Activated T-cell treated with anti-CD3 and anti-CD28 coated beads, Interleukin-2, amount 50 U/mL, for 4 hours (primary cell): ENCODE results near the gene FECH. TPM values are rescaled to one million over a fixed set of nuclear protein-coding genes. Genes with fewer than 3 reads are reported as not detected.
"Not testable (repeated sequence)": the region's sequence is repeated elsewhere in the genome, so short reads cannot be mapped to it uniquely, and the experiment has no call there.

Source experiments
- ATAC-seq, 2 donors: fragments of 200-7000 bp; cut with Tn5 transposase; one replicate each; pipeline ENCODE4 v1.10.0; 2021
- DNase-seq: peaks from one replicate; pipeline ENCODE4 v3.0.0-alpha.2; 2020
- H3K27me3 Mint-ChIP-seq: one replicate; pipeline ENCODE4 v1.8.0; 2021; ENCODE audit warnings: low read depth, mixed read lengths
- H3K36me3 Mint-ChIP-seq: one replicate; pipeline ENCODE4 v1.8.0; 2022; ENCODE audit warnings: mixed read lengths; ENCODE audit not compliant: insufficient read depth
- H3K4me1 Mint-ChIP-seq: one replicate; pipeline ENCODE4 v1.8.0; 2021; ENCODE audit warnings: low read depth, mixed read lengths
- H3K4me3 Mint-ChIP-seq: one replicate; pipeline ENCODE4 v1.8.0; 2021; ENCODE audit warnings: mild to moderate bottlenecking, moderate library complexity, mixed read lengths
- H3K9me3 Mint-ChIP-seq: one replicate; pipeline ENCODE4 v1.8.0; 2021; ENCODE audit warnings: mixed read lengths
- total RNA-seq, 3 donors: library from RNA; stranded (reverse); gene quantifications; one replicate each; pipeline ENCODE4 v1.2.1, GENCODE V29; 2021

Gene FECH
- total RNA-seq, 3 donors from 2014 or later = 14.7 to 18.7 (median 17.8) TPM

DNA sequence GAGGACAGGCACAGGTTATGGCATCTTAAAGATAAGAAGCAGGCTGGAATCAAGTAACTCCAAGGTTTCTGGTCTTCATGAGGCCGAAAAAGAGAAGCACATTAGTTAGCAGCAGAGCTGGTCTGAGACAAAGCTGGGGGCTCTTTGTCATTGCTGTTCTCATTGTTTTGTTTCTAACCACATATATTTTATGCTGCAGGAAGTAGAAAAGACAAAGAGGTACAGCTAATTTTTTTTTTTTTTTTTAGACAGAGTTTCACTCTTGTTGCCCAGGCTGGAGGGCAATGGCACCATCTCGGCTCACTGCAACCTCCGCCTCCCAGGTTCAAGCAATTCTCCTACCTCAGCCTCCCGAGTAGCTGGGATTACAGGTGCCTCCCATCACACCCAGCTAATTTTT is 6.2 kb upstream of the FECH start:
- ATAC-seq, DNase-seq, H3K36me3 Mint-ChIP-seq, H3K4me1 Mint-ChIP-seq, H3K27me3 Mint-ChIP-seq, H3K4me3 Mint-ChIP-seq, H3K9me3 Mint-ChIP-seq: not testable (repeated sequence)

DNA sequence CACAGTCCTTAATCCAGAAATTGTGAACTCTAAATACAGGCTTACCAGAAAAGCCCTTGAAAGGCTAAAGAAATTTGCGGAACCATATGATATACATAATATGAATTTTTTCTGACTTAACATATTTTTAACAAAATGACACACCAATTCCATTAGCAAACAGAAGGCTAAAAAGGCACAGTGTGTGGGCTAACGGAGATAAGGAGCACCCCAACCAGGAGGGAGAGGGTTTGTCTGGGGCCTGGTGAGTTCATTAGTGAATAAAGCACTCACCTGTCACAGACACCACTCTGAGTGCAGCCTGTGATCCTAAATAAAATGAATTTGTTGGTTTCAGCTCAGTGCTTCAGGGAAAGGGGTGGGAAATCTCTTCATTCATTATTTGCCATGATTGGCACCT is 2.7 kb upstream of the FECH start:
- no peak overlapping the region for H3K4me3 Mint-ChIP-seq
- peaks cover 23% of the 10 kb centered on the region for H3K4me1 Mint-ChIP-seq
- no peak for DNase-seq
- H3K27me3 Mint-ChIP-seq = no peaks in the 10 kb centered on the region
- H3K9me3 Mint-ChIP-seq = no peaks in the 10 kb centered on the region
- ATAC-seq = no peak
- no peaks in the 10 kb centered on the region for H3K36me3 Mint-ChIP-seq

DNA sequence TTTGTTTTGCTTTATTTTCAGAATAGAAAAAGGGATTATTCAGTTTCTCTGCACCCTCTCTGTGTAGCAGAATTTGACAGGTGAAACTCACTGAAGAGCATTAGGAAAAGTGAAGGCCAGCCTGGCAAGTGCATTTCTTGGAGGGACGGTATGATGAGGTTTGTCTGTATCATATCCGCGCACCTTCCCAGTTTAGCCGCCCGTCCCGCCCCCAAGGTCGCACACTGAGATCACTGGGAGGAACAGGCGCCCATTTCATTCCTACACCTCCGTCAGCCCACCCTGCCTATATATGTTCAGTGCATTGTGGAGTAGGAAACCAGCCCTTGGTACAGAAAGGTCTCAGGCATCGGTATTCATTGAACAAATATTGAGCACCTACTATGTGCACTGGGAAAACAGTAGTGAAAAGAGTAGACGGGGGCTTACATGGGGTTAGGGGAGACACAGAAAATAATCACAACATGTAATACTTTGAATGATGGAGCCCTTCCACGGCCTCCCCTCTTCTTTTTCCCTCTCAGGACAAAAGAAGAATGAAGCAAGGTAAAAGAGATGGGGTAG is 678 bp upstream of the FECH start:
- H3K4me3 Mint-ChIP-seq = peak overlapping the region; percentile 85
- no peak for DNase-seq
- ATAC-seq = no peak
- H3K27me3 Mint-ChIP-seq = no peaks in the 10 kb centered on the region
- H3K36me3 Mint-ChIP-seq = peaks cover 3% of the 10 kb centered on the region
- H3K9me3 Mint-ChIP-seq = no peaks in the 10 kb centered on the region
- H3K4me1 Mint-ChIP-seq = peaks cover 23% of the 10 kb centered on the region

- H3K4me3 Mint-ChIP-seq = peak overlapping the region; percentile 85
- peaks cover 29% of the 10 kb centered on the region for H3K4me1 Mint-ChIP-seq
- no peaks in the 10 kb centered on the region for H3K9me3 Mint-ChIP-seq
- DNase-seq (no peak), ATAC-seq (peak in 1 of 2 donors; percentile 1)
- H3K36me3 Mint-ChIP-seq = peaks cover 5% of the 10 kb centered on the region
- H3K27me3 Mint-ChIP-seq = no peaks in the 10 kb centered on the region
These were observed 649 bp downstream of the FECH start for GRCh38 chr18:57585855-57586250.

DNA sequence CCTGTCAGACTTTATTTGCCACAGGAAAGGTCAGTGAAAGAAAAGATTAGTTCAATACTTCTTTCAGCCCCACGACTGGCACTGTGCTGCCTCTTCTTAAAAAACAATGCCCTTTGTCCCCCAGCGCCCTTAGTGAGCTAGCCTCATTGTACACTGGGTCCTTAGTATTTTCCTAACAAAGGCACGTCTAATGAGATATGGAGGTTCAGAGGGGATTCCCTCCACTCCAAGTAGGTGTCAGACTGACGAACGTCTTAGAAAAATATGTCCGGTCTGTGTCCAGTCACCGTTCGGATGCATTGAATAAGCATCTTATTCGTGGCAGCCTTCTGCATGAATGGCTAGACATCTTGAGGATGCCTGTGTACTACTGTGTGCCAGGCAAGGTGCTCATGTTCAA is 1.1 kb downstream of the FECH start:
- H3K4me3 Mint-ChIP-seq = peak overlapping the region; percentile 85
- no peaks in the 10 kb centered on the region for H3K27me3 Mint-ChIP-seq
- H3K9me3 Mint-ChIP-seq = no peaks in the 10 kb centered on the region
- ATAC-seq (no peak), DNase-seq (no peak)
- peaks cover 5% of the 10 kb centered on the region for H3K36me3 Mint-ChIP-seq
- peaks cover 32% of the 10 kb centered on the region for H3K4me1 Mint-ChIP-seq

GRCh38 chr18:57584444-57584843 is 2.1 kb downstream of the FECH start:
- H3K4me3 Mint-ChIP-seq = peak overlapping the region; percentile 45
- H3K27me3 Mint-ChIP-seq = no peaks in the 10 kb centered on the region
- H3K36me3 Mint-ChIP-seq = peaks cover 5% of the 10 kb centered on the region
- peaks cover 37% of the 10 kb centered on the region for H3K4me1 Mint-ChIP-seq
- DNase-seq = no peak
- no peaks in the 10 kb centered on the region for H3K9me3 Mint-ChIP-seq
- no peak for ATAC-seq

- Mint-ChIP-seq H3K4me3 (no peak overlapping the region), H3K27me3 (no peaks in the 10 kb centered on the region), H3K36me3 (peaks cover 5% of the 10 kb centered on the region), H3K9me3 (no peaks in the 10 kb centered on the region), H3K4me1 (peaks cover 37% of the 10 kb centered on the region)
- DNase-seq (no peak), ATAC-seq (no peak)
These were observed 3.1 kb downstream of the FECH start for GRCh38 chr18:57583297-57583835.

DNA sequence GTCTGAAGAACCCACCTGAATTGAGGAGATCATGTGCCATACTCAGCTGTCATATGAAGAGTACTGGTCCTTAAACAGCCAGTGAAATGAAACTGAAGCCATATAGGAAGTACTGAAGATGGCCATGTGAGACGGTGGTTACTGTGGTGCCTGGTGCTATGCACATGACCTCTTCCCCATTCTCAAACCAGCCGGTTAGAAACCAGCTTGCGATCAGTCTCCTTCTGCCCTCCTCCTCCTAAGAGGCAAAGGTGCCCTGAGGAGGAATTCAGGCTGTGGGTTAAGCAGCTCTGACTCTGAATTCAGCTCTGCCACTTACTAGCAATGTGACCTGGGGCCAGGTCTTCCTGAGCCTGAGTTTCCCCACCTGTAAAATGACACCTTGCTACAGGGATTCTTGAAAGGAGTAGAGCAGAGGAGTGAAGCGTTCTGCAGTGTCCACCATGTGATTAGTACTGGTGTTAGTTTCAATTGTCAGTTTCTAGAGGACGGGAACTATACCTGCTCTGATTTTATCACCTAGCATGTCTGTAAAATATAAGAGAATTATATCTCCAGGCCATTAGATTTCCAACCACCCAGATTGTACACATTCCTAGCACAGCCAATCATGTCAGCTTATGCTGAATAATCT is 5.1 kb downstream of the FECH start:
- Mint-ChIP-seq H3K36me3 (peaks cover 14% of the 10 kb centered on the region), H3K4me3 (no peak overlapping the region), H3K9me3 (no peaks in the 10 kb centered on the region), H3K27me3 (no peaks in the 10 kb centered on the region), H3K4me1 (peaks cover 36% of the 10 kb centered on the region)
- no peak for ATAC-seq
- DNase-seq = no peak

- DNase-seq (no peak), ATAC-seq (no peak)
- H3K27me3 Mint-ChIP-seq = no peaks in the 10 kb centered on the region
- peaks cover 24% of the 10 kb centered on the region for H3K4me1 Mint-ChIP-seq
- no peak overlapping the region for H3K4me3 Mint-ChIP-seq
- peaks cover 19% of the 10 kb centered on the region for H3K36me3 Mint-ChIP-seq
- H3K9me3 Mint-ChIP-seq = no peaks in the 10 kb centered on the region
These were observed 6.6 kb downstream of the FECH start for GRCh38 chr18:57579934-57580333.

DNA sequence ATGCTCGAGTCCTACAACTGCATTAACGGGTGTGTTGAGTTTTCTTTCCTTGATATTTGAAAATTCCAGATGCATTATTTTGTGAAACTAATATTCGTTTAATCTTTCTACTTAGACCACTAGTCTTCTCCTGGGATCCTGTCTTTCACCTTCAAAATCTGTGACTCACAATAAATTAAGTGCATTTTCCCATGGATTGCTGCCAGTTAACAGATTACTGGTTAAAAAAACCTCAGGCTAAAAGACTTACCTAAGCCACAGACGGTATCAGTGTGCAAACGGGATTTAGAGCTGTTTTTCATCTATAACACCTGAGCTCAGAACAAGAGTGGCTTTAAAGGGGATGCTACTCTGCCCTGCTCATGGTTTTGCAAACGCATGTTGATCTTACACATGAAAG is 10.2 kb downstream of the FECH start:
- peaks cover 30% of the 10 kb centered on the region for H3K36me3 Mint-ChIP-seq
- no peaks in the 10 kb centered on the region for H3K9me3 Mint-ChIP-seq
- no peaks in the 10 kb centered on the region for H3K27me3 Mint-ChIP-seq
- DNase-seq (no peak), ATAC-seq (no peak)
- H3K4me1 Mint-ChIP-seq = peaks cover 12% of the 10 kb centered on the region
- no peak overlapping the region for H3K4me3 Mint-ChIP-seq

GRCh38 chr18:57575542-57575941 is 11.0 kb downstream of the FECH start:
- peaks cover 5% of the 10 kb centered on the region for H3K4me1 Mint-ChIP-seq
- no peaks in the 10 kb centered on the region for H3K27me3 Mint-ChIP-seq
- H3K9me3 Mint-ChIP-seq = no peaks in the 10 kb centered on the region
- no peak overlapping the region for H3K4me3 Mint-ChIP-seq
- no peak for DNase-seq
- no peak for ATAC-seq
- peaks cover 38% of the 10 kb centered on the region for H3K36me3 Mint-ChIP-seq

DNA sequence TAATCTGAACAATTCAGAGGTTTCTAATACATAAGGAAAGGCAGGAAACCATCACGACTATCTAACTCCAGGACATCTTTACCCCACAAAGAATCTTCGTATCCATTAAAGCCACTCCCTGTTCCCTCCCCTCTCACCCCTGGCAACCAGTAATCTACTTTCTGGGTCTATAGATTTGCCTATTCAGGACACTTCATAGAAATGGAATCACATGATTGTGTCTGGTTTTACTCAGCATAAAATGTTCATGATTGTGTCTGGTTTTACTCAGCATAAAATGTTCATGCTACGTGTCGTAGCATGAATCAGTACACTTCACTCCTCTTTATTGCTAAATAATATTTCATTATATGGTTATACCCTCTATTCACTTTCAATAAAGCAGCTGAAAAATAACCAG is 11.6 kb downstream of the FECH start:
- Mint-ChIP-seq H3K4me3 (no peak overlapping the region), H3K9me3 (no peaks in the 10 kb centered on the region), H3K36me3 (peaks cover 39% of the 10 kb centered on the region), H3K27me3 (no peaks in the 10 kb centered on the region), H3K4me1 (peaks cover under 1% of the 10 kb centered on the region)
- no peak for ATAC-seq
- no peak for DNase-seq

DNA sequence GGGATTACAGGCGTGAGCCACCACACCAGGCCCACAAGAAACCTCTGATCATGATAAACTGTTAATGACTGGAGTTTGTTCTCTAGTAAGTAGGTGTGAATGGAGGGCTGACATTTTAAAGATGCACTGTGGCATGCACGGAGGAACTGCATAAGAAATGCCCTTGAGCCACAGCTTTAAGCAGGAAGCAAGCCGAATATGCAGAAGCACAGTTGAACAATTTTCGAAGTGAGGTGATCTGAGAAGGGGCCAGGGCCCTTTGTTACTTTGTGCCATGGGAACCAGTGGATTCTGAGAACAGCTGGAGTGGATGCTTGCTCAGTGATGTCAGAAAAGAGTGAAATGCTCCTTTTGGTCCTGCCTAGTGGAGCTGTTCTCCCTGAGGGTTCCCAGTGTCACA is 16.3 kb downstream of the FECH start:
- Mint-ChIP-seq H3K4me3 (no peak overlapping the region), H3K36me3 (peaks cover 50% of the 10 kb centered on the region), H3K9me3 (no peaks in the 10 kb centered on the region), H3K4me1 (no peaks in the 10 kb centered on the region), H3K27me3 (no peaks in the 10 kb centered on the region)
- no peak for DNase-seq
- no peak for ATAC-seq

DNA sequence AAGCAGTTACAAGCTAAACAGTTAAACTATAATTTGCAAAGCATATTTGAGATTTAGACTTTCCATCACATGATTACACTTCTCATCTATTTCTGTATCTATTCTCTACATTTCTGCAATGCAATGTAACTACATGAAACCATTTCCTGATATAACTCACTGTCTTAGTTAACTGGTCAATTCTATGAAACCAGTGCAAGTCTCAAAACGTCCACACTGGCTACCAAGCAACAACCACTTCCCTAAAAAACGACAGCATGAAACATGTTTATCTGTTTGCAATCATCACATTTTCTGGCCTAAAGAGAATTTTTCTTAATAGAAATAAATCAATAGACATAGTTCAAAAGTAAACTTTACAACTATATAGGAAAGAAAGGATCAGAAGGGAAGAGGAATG is 17.4 kb downstream of the FECH start:
- Mint-ChIP-seq H3K4me1 (no peaks in the 10 kb centered on the region), H3K4me3 (no peak overlapping the region), H3K36me3 (peaks cover 51% of the 10 kb centered on the region), H3K27me3 (no peaks in the 10 kb centered on the region), H3K9me3 (no peaks in the 10 kb centered on the region)
- DNase-seq (no peak), ATAC-seq (no peak)

- Mint-ChIP-seq H3K36me3 (peaks cover 25% of the 10 kb centered on the region), H3K9me3 (no peaks in the 10 kb centered on the region), H3K4me3 (no peak overlapping the region), H3K4me1 (peaks cover 4% of the 10 kb centered on the region), H3K27me3 (no peaks in the 10 kb centered on the region)
- ATAC-seq (peak; percentile 40 to 46), DNase-seq (no peak)
These were observed 24.6 kb downstream of the FECH start for GRCh38 chr18:57561728-57562423.
